ENCODE measurements around the gene ALDH16A1.

Gene ALDH16A1

DNA sequence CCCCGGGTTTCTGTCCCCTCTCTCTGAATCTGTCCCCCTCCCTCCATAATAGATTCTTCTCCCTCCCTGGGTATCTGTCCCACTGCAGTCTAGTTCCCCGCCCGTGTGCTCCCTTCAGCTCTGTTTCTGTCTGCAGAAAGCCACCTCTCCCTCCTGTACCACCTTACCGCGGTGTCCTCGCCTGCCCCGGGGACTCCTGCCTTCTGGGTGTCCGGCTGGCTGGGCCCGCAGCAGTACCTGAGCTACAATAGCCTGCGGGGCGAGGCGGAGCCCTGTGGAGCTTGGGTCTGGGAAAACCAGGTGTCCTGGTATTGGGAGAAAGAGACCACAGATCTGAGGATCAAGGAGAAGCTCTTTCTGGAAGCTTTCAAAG, 60.7 kb downstream of the ALDH16A1 start:
- H3F3A ChIP-seq (ENCODE audit: low read depth) = no peaks in the 10 kb centered on the region
- peak overlapping the region; percentile 84 for H3K9ac ChIP-seq (ENCODE audit: low read depth, low read length, poor library complexity, severe bottlenecking)
- no peaks in the 10 kb centered on the region for H3K9me2 ChIP-seq (replicated peaks; ENCODE audit: low read depth, low read length)
- no peaks in the 10 kb centered on the region for H3K79me2 ChIP-seq (ENCODE audit: insufficient read depth, low read length)
- H3K9me3 ChIP-seq (ENCODE audit: insufficient read depth, low read depth, low read length) = no peaks in the 10 kb centered on the region
- TF ChIP-seq CTCF (conservative IDR thresholded peaks at IDR 0.05; ENCODE audit: low read length) (no peak), EZH2phosphoT487 (IDR thresholded peaks at IDR 0.05; ENCODE audit: borderline replicate concordance) (no peak)
- no peaks in the 10 kb centered on the region for H4K20me1 ChIP-seq (ENCODE audit: insufficient read depth, low read length, poor library complexity, severe bottlenecking)
- peak overlapping the region; percentile 92 for H3K4me3 ChIP-seq (ENCODE audit: low read length, poor library complexity, severe bottlenecking)
- H3K36me3 ChIP-seq (ENCODE audit: insufficient read depth, low read length) = no peaks in the 10 kb centered on the region
- peaks cover 24% of the 10 kb centered on the region for H3K4me1 ChIP-seq (ENCODE audit: insufficient read depth, low read length, poor library complexity, severe bottlenecking)
- peak overlapping the region; percentile 93 for H3K4me2 ChIP-seq (ENCODE audit: low read depth, low read length, poor library complexity, severe bottlenecking)
- H2AFZ ChIP-seq (ENCODE audit: low read length) = peak overlapping the region; percentile 99
- no peaks in the 10 kb centered on the region for H3K27me3 ChIP-seq (ENCODE audit: insufficient read depth, low read length, poor library complexity, severe bottlenecking)

DNA sequence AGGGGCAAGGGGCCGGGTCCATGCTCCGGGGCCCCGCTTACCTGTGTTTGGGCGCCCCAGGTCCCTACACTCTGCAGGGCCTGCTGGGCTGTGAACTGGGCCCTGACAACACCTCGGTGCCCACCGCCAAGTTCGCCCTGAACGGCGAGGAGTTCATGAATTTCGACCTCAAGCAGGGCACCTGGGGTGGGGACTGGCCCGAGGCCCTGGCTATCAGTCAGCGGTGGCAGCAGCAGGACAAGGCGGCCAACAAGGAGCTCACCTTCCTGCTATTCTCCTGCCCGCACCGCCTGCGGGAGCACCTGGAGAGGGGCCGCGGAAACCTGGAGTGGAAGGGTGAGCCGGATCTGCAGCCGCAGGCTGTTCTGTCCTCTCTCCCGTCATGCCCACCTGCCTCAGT, 61.1 kb downstream of the ALDH16A1 start:
- Histone ChIP-seq H3K27me3 (ENCODE audit: insufficient read depth, low read length, poor library complexity, severe bottlenecking) (no peaks in the 10 kb centered on the region), H3K4me3 (ENCODE audit: low read length, poor library complexity, severe bottlenecking) (no peak overlapping the region), H3K36me3 (ENCODE audit: insufficient read depth, low read length) (no peaks in the 10 kb centered on the region), H4K20me1 (ENCODE audit: insufficient read depth, low read length, poor library complexity, severe bottlenecking) (no peaks in the 10 kb centered on the region), H2AFZ (ENCODE audit: low read length) (no peak overlapping the region), H3F3A (ENCODE audit: low read depth) (no peaks in the 10 kb centered on the region), H3K9me3 (ENCODE audit: insufficient read depth, low read depth, low read length) (no peaks in the 10 kb centered on the region), H3K79me2 (ENCODE audit: insufficient read depth, low read length) (no peaks in the 10 kb centered on the region), H3K4me1 (ENCODE audit: insufficient read depth, low read length, poor library complexity, severe bottlenecking) (peaks cover 24% of the 10 kb centered on the region), H3K4me2 (ENCODE audit: low read depth, low read length, poor library complexity, severe bottlenecking) (peak overlapping the region; percentile 93), H3K9ac (ENCODE audit: low read depth, low read length, poor library complexity, severe bottlenecking) (no peak overlapping the region), H3K9me2 (replicated peaks; ENCODE audit: low read depth, low read length) (no peaks in the 10 kb centered on the region)
- no peak for TF ChIP-seq CTCF (conservative IDR thresholded peaks at IDR 0.05; ENCODE audit: low read length)
- no peak for TF ChIP-seq EZH2phosphoT487 (IDR thresholded peaks at IDR 0.05; ENCODE audit: borderline replicate concordance)

DNA sequence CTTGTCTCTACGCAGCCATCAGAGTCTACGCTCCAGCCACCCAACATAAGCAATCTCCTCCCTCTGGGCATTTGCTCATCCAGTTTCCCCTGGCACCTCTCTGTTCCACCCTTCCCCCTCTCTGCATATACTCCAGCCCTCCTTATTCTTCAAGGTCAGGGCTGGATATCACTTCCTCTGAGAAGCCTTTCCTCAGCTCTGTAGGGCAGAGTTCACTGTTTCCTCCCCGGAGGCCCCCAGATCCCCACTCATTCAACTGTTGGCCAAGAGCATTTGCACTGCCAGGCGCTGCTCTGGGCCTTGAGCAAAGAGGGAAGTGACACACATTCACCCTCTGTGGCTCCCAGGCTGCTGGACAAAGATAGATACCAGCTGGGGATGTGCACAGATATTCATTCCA, 62.7 kb downstream of the ALDH16A1 start:
- Histone ChIP-seq H3K9me2 (replicated peaks; ENCODE audit: low read depth, low read length) (no peaks in the 10 kb centered on the region), H3K79me2 (ENCODE audit: insufficient read depth, low read length) (no peaks in the 10 kb centered on the region), H4K20me1 (ENCODE audit: insufficient read depth, low read length, poor library complexity, severe bottlenecking) (no peaks in the 10 kb centered on the region), H3K9ac (ENCODE audit: low read depth, low read length, poor library complexity, severe bottlenecking) (no peak overlapping the region), H3K36me3 (ENCODE audit: insufficient read depth, low read length) (no peaks in the 10 kb centered on the region), H3K9me3 (ENCODE audit: insufficient read depth, low read depth, low read length) (no peaks in the 10 kb centered on the region), H3K4me3 (ENCODE audit: low read length, poor library complexity, severe bottlenecking) (no peak overlapping the region), H3K27me3 (ENCODE audit: insufficient read depth, low read length, poor library complexity, severe bottlenecking) (no peaks in the 10 kb centered on the region), H3F3A (ENCODE audit: low read depth) (no peaks in the 10 kb centered on the region), H3K4me2 (ENCODE audit: low read depth, low read length, poor library complexity, severe bottlenecking) (peak overlapping the region; percentile 3), H3K4me1 (ENCODE audit: insufficient read depth, low read length, poor library complexity, severe bottlenecking) (peaks cover 24% of the 10 kb centered on the region), H2AFZ (ENCODE audit: low read length) (no peak overlapping the region)
- TF ChIP-seq EZH2phosphoT487 (IDR thresholded peaks at IDR 0.05; ENCODE audit: borderline replicate concordance) = no peak
- TF ChIP-seq CTCF (conservative IDR thresholded peaks at IDR 0.05; ENCODE audit: low read length) = no peak

Measured in Loucy (cell line).